Endothelial cell of umbilical vein (primary cell): ENCODE results near the gene TRAPPC3L. TPM values are rescaled to one million over a fixed set of nuclear protein-coding genes. Genes with fewer than 3 reads are reported as not detected.

ENCODE experiments used
- BruUV-seq: library from RNA; stranded (reverse); fragments of 400-500 nt; replicated peaks from 2 replicates; lab custom pipeline; 2021; lab: Mats Ljungman, UMichigan
- CTCF ChIA-PET: fragments of 300-600, 350-600 bp; sonication (Branson Sonifier 250); formaldehyde crosslinking; loops from one replicate; lab custom pipeline; 2021; ENCODE audit warnings: antibody characterized with exemption, inconsistent platforms; lab: Charles Lee
- POLR2A ChIA-PET: fragments of 300-600, 350-600 bp; sonication (Branson Sonifier 250); formaldehyde crosslinking; loops from one replicate; lab custom pipeline; 2021; ENCODE audit warnings: antibody characterized with exemption, inconsistent platforms; lab: Charles Lee
- DNase-seq: peaks from one replicate; pipeline ENCODE4 v3.0.0-alpha.2; 2011; ENCODE audit warnings: low read depth, low spot score
- FAIRE-seq: peaks from 2 replicates; lab custom pipeline; 2011; peaks lifted over from hg19 to GRCh38; lab: Jason Lieb, UNC
- H2AFZ ChIP-seq: 2 replicates; pipeline ENCODE4 v1.6.0; 2012; ENCODE audit warnings: low read depth, low read length, control low read depth, inconsistent platforms
- H3K27ac ChIP-seq: 2 replicates; pipeline ENCODE4 v1.5.1; 2011; ENCODE audit warnings: low read depth, mild to moderate bottlenecking, control low read depth, low read length, moderate library complexity; ENCODE audit not compliant: insufficient read depth
- H3K27me3 ChIP-seq, 2 experiments: 2 replicates each; pipeline versions ENCODE4 v1.6.0 to v1.6.1; 2011; ENCODE audit warnings: low read length in 2 of 2, mixed read lengths in 1 of 2; ENCODE audit not compliant: control insufficient read depth in 2 of 2, insufficient read depth in 2 of 2
- H3K36me3 ChIP-seq, 2 experiments: 2 replicates in 1 of 2; 3 replicates in 1 of 2; pipeline ENCODE4 v1.5.1; 2011; ENCODE audit warnings: low read length in 2 of 2, mild to moderate bottlenecking in 1 of 2, moderate library complexity in 1 of 2; ENCODE audit not compliant: control insufficient read depth in 2 of 2, insufficient read depth in 2 of 2; ENCODE audit errors: extremely low read depth in 1 of 2
- H3K4me1 ChIP-seq: 3 replicates; pipeline ENCODE4 v1.5.1; 2011; ENCODE audit warnings: mild to moderate bottlenecking, low read length; ENCODE audit not compliant: control insufficient read depth, insufficient read depth; ENCODE audit errors: extremely low read depth
- H3K4me2 ChIP-seq: 2 replicates; pipeline ENCODE4 v1.6.1; 2011; ENCODE audit warnings: low read length, control low read depth, mixed read lengths; ENCODE audit not compliant: insufficient read depth
- H3K4me3 ChIP-seq, 3 experiments: fragments of 200-600 bp in 1 of 3; sonication (generic), shearing (Covaris generic) in 1 of 3; replicated peaks in 1 of 3; 2 replicates each; pipeline ENCODE4 v1.5.1; 2011 to 2016; ENCODE audit warnings: control low read depth in 3 of 3, low read length in 3 of 3, mild to moderate bottlenecking in 2 of 3, inconsistent platforms in 1 of 3, low read depth in 1 of 3, moderate library complexity in 1 of 3; ENCODE audit not compliant: insufficient read depth in 1 of 3
- H3K79me2 ChIP-seq: 2 replicates; pipeline ENCODE4 v1.6.0; 2012; ENCODE audit warnings: low read length, inconsistent platforms; ENCODE audit not compliant: control insufficient read depth, insufficient read depth
- H3K9ac ChIP-seq: replicated peaks from 2 replicates; pipeline ENCODE3; 2011; ENCODE audit warnings: low read length, control low read depth; ENCODE audit not compliant: insufficient read depth; ENCODE audit errors: extremely low read depth
- H3K9me1 ChIP-seq: replicated peaks from 3 replicates; pipeline ENCODE4 v1.6.0; 2011; ENCODE audit warnings: mild to moderate bottlenecking, low read length; ENCODE audit not compliant: control insufficient read depth, insufficient read depth; ENCODE audit errors: extremely low read depth
- H3K9me3 ChIP-seq: replicated peaks from 2 replicates; pipeline ENCODE4 v1.5.1; 2012; ENCODE audit warnings: low read length, inconsistent platforms; ENCODE audit not compliant: control insufficient read depth, insufficient read depth
- H4K20me1 ChIP-seq: replicated peaks from 2 replicates; pipeline ENCODE3; 2011; ENCODE audit warnings: mild to moderate bottlenecking, low read length; ENCODE audit not compliant: control insufficient read depth, insufficient read depth; ENCODE audit errors: extremely low read depth
- CTCF ChIP-seq, 2 donors: IDR thresholded peaks; 1 replicate in 1 of 2; 2 replicates in 1 of 2; pipeline ENCODE4 v1.5.1; 2011; ENCODE audit warnings: low read length in 2 of 2, mild to moderate bottlenecking in 2 of 2, moderate library complexity in 2 of 2, control low read depth in 1 of 2, inconsistent platforms in 1 of 2, low read depth in 1 of 2; ENCODE audit not compliant: insufficient read depth in 1 of 2; ENCODE audit errors: extremely low read depth in 1 of 2
- EZH2 ChIP-seq: IDR thresholded peaks from 2 replicates; pipeline ENCODE4 v1.6.1; 2012; ENCODE audit warnings: borderline replicate concordance, low read depth, mild to moderate bottlenecking, moderate library complexity, low read length, inconsistent platforms; ENCODE audit not compliant: severe bottlenecking
- FOS ChIP-seq: IDR thresholded peaks from 2 replicates; pipeline ENCODE4 v1.6.1; 2011; ENCODE audit warnings: mild to moderate bottlenecking, low read length, moderate library complexity, borderline replicate concordance; ENCODE audit not compliant: insufficient read depth
- GATA2 ChIP-seq: IDR thresholded peaks from 2 replicates; pipeline ENCODE4 v1.7.0; 2011; ENCODE audit warnings: low read depth, mild to moderate bottlenecking, moderate library complexity, mixed read lengths, low read length; ENCODE audit not compliant: insufficient read length, insufficient read depth
- JUN ChIP-seq: IDR thresholded peaks from 2 replicates; pipeline ENCODE4 v1.6.1; 2011; ENCODE audit warnings: borderline replicate concordance, low read depth; ENCODE audit not compliant: insufficient read length, insufficient read depth
- MAX ChIP-seq: IDR thresholded peaks from 2 replicates; pipeline ENCODE4 v1.6.1; 2011; ENCODE audit not compliant: insufficient read depth, insufficient read length
- MYC ChIP-seq: IDR thresholded peaks from one replicate; pipeline ENCODE4 v1.6.1; 2011; ENCODE audit warnings: mild to moderate bottlenecking, low read depth, low read length
- POLR2A ChIP-seq: IDR thresholded peaks from 2 replicates; pipeline ENCODE4 v1.6.1; 2012; ENCODE audit warnings: low read depth, mild to moderate bottlenecking, control low read depth, low read length
- POLR2AphosphoS5 ChIP-seq: IDR thresholded peaks from 2 replicates; pipeline ENCODE4 v1.6.1; 2012; ENCODE audit warnings: low read depth, mild to moderate bottlenecking, control low read depth, low read length, moderate library complexity; ENCODE audit not compliant: insufficient read depth
- dilution Hi-C: fragments of 300-500 bp; cut with MboI; formaldehyde crosslinking; loops from one replicate; pipeline ENCODE4 v1.15.0; 2019; ENCODE audit warnings: low sequenced_read_pairs; ENCODE audit not compliant: extremely low pct_ligation_motif_present
- intact Hi-C: fragments of 100-400 bp; cut with micrococcal nuclease; formaldehyde crosslinking; loops from one replicate; pipeline ENCODE4 v1.10.0; 2022
- polyA plus RNA-seq, 4 experiments: library from polyadenylated mRNA; depleted of rRNA in 3 of 4; stranded (reverse) in 3 of 4; unstranded in 1 of 4; fragments of >200 nt; gene quantifications; 2 replicates each; pipeline versions ENCODE4 v1.2.1 to v1.2.3, GENCODE V29; 2011 to 2012; ENCODE audit warnings: missing spikeins in 1 of 4
- total RNA-seq: library from RNA; stranded (reverse); gene quantifications from 2 replicates; pipeline ENCODE4 v1.2.3, GENCODE V29; 2021

The TRAPPC3L gene
- total and polyA plus RNA-seq, 2 donors (not counting 3 experiments of a cell fraction or from before 2014, with no cell fraction given): 0.38 TPM; not detected in 1

- DNase-seq: no peak
- no peaks in the 10 kb centered on the region for H3K9me1 ChIP-seq
- intact Hi-C loops: no loop called here
- no peak overlapping the region for H2AFZ ChIP-seq
- no TSS peak for BruUV-seq
- H3K36me3 ChIP-seq: no peaks in the 10 kb centered on the region
- no peak overlapping the region for H3K27ac ChIP-seq
- TF ChIP-seq GATA2 (no peak), POLR2AphosphoS5 (no peak), FOS (no peak), POLR2A (no peak), MAX (no peak), EZH2 (no peak)
- H3K4me3 ChIP-seq: no peak overlapping the region
- no peaks in the 10 kb centered on the region for H3K79me2 ChIP-seq
- peaks cover 8% of the 10 kb centered on the region for H3K4me1 ChIP-seq
- no peak overlapping the region for H3K4me2 ChIP-seq
- ChIA-PET CTCF (interaction anchor here (1.1 to 1.4 kb wide), 3 partner anchors 103 to 240 kb away, joined by 3 to 4 read pairs (median 4); no protein-coding TSS in a partner anchor), POLR2A (no interaction called here)
- H3K27me3 ChIP-seq: peaks cover 17 to 23% of the 10 kb centered on the region in 2 experiments
- H3K9ac ChIP-seq: no peak overlapping the region
- no peak for FAIRE-seq
- dilution Hi-C loops: no loop called here
- no peaks in the 10 kb centered on the region for H4K20me1 ChIP-seq
- H3K9me3 ChIP-seq: no peaks in the 10 kb centered on the region
Measured at GRCh38 chr6:116458264-116458663, 87.2 kb downstream of the TRAPPC3L start.

- ChIA-PET CTCF (no interaction called here), POLR2A (no interaction called here)
- DNase-seq: no peak
- no peaks in the 10 kb centered on the region for H3K36me3 ChIP-seq
- no TSS peak for BruUV-seq
- H4K20me1 ChIP-seq: no peaks in the 10 kb centered on the region
- no peak overlapping the region for H2AFZ ChIP-seq
- no peaks in the 10 kb centered on the region for H3K79me2 ChIP-seq
- no peak overlapping the region for H3K4me2 ChIP-seq
- no peak overlapping the region for H3K27ac ChIP-seq
- H3K9me3 ChIP-seq: no peaks in the 10 kb centered on the region
- H3K4me1 ChIP-seq: peaks cover 4% of the 10 kb centered on the region
- no peaks in the 10 kb centered on the region for H3K9me1 ChIP-seq
- intact Hi-C loops (no loop called here), dilution Hi-C loops (no loop called here)
- no peak for FAIRE-seq
- H3K9ac ChIP-seq: no peak overlapping the region
- no peak for TF ChIP-seq FOS
- no peak for TF ChIP-seq POLR2A
- TF ChIP-seq GATA2: no peak
- no peak for TF ChIP-seq MAX
- TF ChIP-seq MYC: no peak
- TF ChIP-seq POLR2AphosphoS5: no peak
- TF ChIP-seq JUN: no peak
- TF ChIP-seq CTCF (IDR thresholded peaks at IDR 0.05; ENCODE audit: extremely low read depth in 1 of 2, insufficient read depth in 1 of 2, low read depth in 1 of 2, low read length in 2 of 2): no peak
- TF ChIP-seq EZH2: no peak
- H3K4me3 ChIP-seq: no peak overlapping the region
- peaks cover 17 to 20% of the 10 kb centered on the region in 2 experiments for H3K27me3 ChIP-seq
Measured at GRCh38 chr6:116456927-116457326, 88.6 kb downstream of the TRAPPC3L start.
